ENCODE measurements around the gene CENPO. TPM values are rescaled to one million over a fixed set of nuclear protein-coding genes. Genes with fewer than 3 reads are reported as not detected.

CENPO gene
- total and polyA plus RNA-seq, 2 donors (not counting 1 experiment from before 2014, with no cell fraction given) = 9.1 to 12.7 TPM

- Histone ChIP-seq H3K9ac (ENCODE audit: insufficient read depth, low read length) (no peak overlapping the region), H4K20me1 (ENCODE audit: control insufficient read depth, extremely low read depth, insufficient read depth, low read length) (no peaks in the 10 kb centered on the region), H3K36me3 (ENCODE audit: control insufficient read depth, insufficient read depth, low read length) (peaks cover 2% of the 10 kb centered on the region), H3K4me2 (ENCODE audit: extremely low read depth, insufficient read depth, low read length) (no peak overlapping the region), H3K27me3 (ENCODE audit: control insufficient read depth, insufficient read depth, low read length) (no peaks in the 10 kb centered on the region), H3K27ac (ENCODE audit: insufficient read depth, low read length) (no peak overlapping the region), H2AFZ (ENCODE audit: low read length) (no peak overlapping the region), H3K4me1 (ENCODE audit: control insufficient read depth, extremely low read depth, insufficient read depth, low read length) (no peaks in the 10 kb centered on the region), H3K79me2 (ENCODE audit: control insufficient read depth, insufficient read depth, low read length) (no peaks in the 10 kb centered on the region), H3K4me3 (replicated peaks in 1 of 4; ENCODE audit: control extremely low read depth in 1 of 4, insufficient read depth in 1 of 4, low read depth in 3 of 4, low read length in 4 of 4) (no peak overlapping the region), H3K9me3 (ENCODE audit: control insufficient read depth, insufficient read depth, low read depth, low read length) (no peaks in the 10 kb centered on the region)
- DNase-seq (ENCODE audit: low read depth in 2 of 2) = no peak
- TF ChIP-seq EZH2 (IDR thresholded peaks at IDR 0.05; ENCODE audit: low read length, missing control alignments) = no peak
- TF ChIP-seq CTCF (conservative IDR thresholded peaks at IDR 0.05 in 1 of 2, IDR thresholded peaks at IDR 0.05 in 1 of 2; ENCODE audit: low read depth in 1 of 2, low read length in 2 of 2) = no peak
These were observed 43.5 kb downstream of the CENPO start for GRCh38 chr2:24836706-24837105.

- Histone ChIP-seq H3K79me2 (ENCODE audit: control insufficient read depth, insufficient read depth, low read length) (no peaks in the 10 kb centered on the region), H3K27me3 (ENCODE audit: control insufficient read depth, insufficient read depth, low read length) (no peaks in the 10 kb centered on the region), H3K4me3 (replicated peaks in 1 of 4; ENCODE audit: control extremely low read depth in 1 of 4, insufficient read depth in 1 of 4, low read depth in 3 of 4, low read length in 4 of 4) (no peak overlapping the region), H3K9ac (ENCODE audit: insufficient read depth, low read length) (no peak overlapping the region), H4K20me1 (ENCODE audit: control insufficient read depth, extremely low read depth, insufficient read depth, low read length) (no peaks in the 10 kb centered on the region), H2AFZ (ENCODE audit: low read length) (no peak overlapping the region), H3K27ac (ENCODE audit: insufficient read depth, low read length) (no peak overlapping the region), H3K9me3 (ENCODE audit: control insufficient read depth, insufficient read depth, low read depth, low read length) (no peaks in the 10 kb centered on the region), H3K4me2 (ENCODE audit: extremely low read depth, insufficient read depth, low read length) (no peak overlapping the region), H3K4me1 (ENCODE audit: control insufficient read depth, extremely low read depth, insufficient read depth, low read length) (no peaks in the 10 kb centered on the region), H3K36me3 (ENCODE audit: control insufficient read depth, insufficient read depth, low read length) (peaks cover 2% of the 10 kb centered on the region)
- no peak for TF ChIP-seq EZH2 (IDR thresholded peaks at IDR 0.05; ENCODE audit: low read length, missing control alignments)
- TF ChIP-seq CTCF (conservative IDR thresholded peaks at IDR 0.05 in 1 of 2, IDR thresholded peaks at IDR 0.05 in 1 of 2; ENCODE audit: low read depth in 1 of 2, low read length in 2 of 2) = no peak
- no peak for DNase-seq (ENCODE audit: low read depth in 2 of 2)
These were observed 44.8 kb downstream of the CENPO start for GRCh38 chr2:24837996-24838513.

GRCh38 chr2:24838541-24838940, 45.3 kb downstream of the CENPO start:
- H3K27me3 ChIP-seq (ENCODE audit: control insufficient read depth, insufficient read depth, low read length) = no peaks in the 10 kb centered on the region
- no peak overlapping the region for H3K4me2 ChIP-seq (ENCODE audit: extremely low read depth, insufficient read depth, low read length)
- peaks cover 2% of the 10 kb centered on the region for H3K36me3 ChIP-seq (ENCODE audit: control insufficient read depth, insufficient read depth, low read length)
- H3K9ac ChIP-seq (ENCODE audit: insufficient read depth, low read length) = no peak overlapping the region
- no peaks in the 10 kb centered on the region for H4K20me1 ChIP-seq (ENCODE audit: control insufficient read depth, extremely low read depth, insufficient read depth, low read length)
- DNase-seq (ENCODE audit: low read depth in 2 of 2) = no peak
- H2AFZ ChIP-seq (ENCODE audit: low read length) = no peak overlapping the region
- no peak overlapping the region for H3K27ac ChIP-seq (ENCODE audit: insufficient read depth, low read length)
- TF ChIP-seq EZH2 (IDR thresholded peaks at IDR 0.05; ENCODE audit: low read length, missing control alignments) = no peak
- TF ChIP-seq CTCF (conservative IDR thresholded peaks at IDR 0.05 in 1 of 2, IDR thresholded peaks at IDR 0.05 in 1 of 2; ENCODE audit: low read depth in 1 of 2, low read length in 2 of 2) = no peak
- no peaks in the 10 kb centered on the region for H3K4me1 ChIP-seq (ENCODE audit: control insufficient read depth, extremely low read depth, insufficient read depth, low read length)
- no peak overlapping the region for H3K4me3 ChIP-seq (replicated peaks in 1 of 4; ENCODE audit: control extremely low read depth in 1 of 4, insufficient read depth in 1 of 4, low read depth in 3 of 4, low read length in 4 of 4)
- no peaks in the 10 kb centered on the region for H3K79me2 ChIP-seq (ENCODE audit: control insufficient read depth, insufficient read depth, low read length)
- H3K9me3 ChIP-seq (ENCODE audit: control insufficient read depth, insufficient read depth, low read depth, low read length) = no peaks in the 10 kb centered on the region

All from fibroblast of lung (primary cell).